GM18519 (cell line): ENCODE data around the gene HPSE.

ENCODE experiments used
- ATAC-seq: cut with Tn5 transposase; IDR thresholded peaks from one replicate; pipeline ENCODE4 v1.9.1; 2021; ENCODE audit warnings: mild to moderate bottlenecking, moderate library complexity; ENCODE audit not compliant: unreplicated experiment, low FRiP score

The HPSE gene

DNA sequence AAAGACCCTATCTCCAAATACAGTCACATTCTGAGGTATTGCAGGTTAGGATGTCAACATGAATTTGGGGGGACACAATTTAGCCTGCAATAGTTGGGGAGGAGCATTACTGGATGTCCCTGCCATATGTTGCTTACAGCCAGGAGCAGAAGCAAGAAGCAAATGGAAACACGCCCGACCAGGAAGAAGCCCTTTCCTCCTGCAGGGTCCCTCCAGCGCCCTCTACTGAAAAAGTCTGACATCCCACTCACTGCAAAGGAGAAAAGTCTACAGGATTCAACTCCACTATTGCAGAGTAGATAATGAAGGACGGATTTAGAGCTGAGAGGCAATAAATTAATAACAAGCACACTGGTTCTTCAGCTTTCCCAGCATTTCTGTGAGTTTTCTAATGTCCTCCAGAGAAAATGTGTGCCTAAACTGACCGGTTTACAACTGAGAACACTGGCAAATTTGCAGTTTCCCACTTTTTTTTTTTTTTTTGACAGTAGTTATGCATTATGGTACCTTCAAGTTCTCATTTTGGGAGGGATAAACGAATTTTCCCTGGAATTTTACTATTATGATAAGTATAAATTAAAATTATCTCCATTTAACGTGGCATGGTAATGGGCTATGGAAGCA is 81.8 kb downstream of the HPSE start:
- no peak for ATAC-seq

DNA sequence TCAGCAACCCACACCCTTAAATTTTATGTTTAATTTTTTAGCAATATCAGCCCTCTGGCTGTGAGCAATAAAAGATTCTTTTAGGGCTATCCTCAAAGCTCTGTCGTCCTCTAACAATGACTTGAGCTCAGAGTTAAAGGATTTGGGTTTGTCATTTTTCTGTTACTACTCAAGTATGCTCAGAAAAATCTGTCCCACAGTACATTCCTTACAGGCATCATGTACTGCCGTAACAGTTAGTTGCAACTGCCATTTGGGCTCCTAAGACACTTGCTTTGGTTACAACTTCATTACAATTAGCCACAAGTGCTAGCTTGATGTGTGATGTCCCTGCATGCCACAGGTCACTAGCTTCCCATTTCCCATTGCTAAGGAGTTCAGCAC is 83.2 kb downstream of the HPSE start:
- no peak for ATAC-seq

DNA sequence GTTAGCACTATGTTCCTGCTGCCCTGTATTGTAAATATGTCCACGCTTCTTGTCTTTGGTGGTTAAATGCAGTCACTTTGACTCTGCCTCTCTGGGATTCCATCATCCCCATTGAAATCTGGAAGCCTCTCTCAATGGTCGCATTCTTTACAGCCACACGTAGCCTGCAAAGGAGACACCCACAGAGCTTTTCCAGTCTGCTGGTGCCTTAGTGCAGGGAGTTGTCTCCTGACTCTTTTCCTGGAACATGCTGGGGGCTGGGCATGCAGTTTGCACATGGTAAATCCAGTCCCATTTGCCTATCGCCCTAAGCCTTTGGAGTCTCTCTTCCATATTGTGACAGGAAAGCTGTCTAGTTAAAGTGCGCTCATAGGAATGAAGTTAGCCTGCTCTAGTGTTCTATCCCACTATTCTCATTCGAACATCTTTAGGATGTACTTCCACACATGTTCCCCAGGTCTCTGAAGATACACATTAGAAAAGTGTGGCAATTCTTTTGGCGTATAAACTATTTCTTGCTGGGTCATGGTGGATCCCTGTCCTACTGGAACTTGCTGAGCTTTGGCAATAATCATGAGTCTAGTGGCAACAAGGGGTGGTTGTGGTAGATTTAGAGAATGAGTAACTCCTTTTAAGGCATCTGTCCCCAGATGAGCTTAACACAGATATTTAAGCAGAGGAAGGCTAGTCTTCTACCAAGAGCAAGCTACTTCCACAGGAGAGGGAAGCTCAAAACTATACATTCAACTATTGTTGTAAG is 83.8 kb downstream of the HPSE start:
- no peak for ATAC-seq

DNA sequence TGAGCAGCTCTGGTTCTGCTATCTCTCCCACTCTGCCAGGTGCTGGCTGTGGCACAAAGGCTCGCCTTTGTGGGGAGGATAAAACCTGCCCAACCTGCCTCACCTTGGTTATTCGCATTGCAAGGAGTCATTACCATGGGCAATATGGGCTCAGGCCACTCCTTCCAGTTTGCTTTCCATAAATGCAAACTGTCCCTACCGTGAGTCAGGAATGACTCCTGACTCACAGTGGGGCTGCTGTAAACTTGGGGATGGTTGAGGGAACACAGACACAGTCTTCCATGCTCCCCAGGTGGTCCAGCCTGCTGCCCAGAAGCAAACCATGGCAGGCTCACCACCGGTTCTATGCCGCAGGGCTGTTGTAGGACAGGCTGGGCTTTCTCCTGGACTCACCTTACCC is 86.2 kb downstream of the HPSE start:
- no peak for ATAC-seq

DNA sequence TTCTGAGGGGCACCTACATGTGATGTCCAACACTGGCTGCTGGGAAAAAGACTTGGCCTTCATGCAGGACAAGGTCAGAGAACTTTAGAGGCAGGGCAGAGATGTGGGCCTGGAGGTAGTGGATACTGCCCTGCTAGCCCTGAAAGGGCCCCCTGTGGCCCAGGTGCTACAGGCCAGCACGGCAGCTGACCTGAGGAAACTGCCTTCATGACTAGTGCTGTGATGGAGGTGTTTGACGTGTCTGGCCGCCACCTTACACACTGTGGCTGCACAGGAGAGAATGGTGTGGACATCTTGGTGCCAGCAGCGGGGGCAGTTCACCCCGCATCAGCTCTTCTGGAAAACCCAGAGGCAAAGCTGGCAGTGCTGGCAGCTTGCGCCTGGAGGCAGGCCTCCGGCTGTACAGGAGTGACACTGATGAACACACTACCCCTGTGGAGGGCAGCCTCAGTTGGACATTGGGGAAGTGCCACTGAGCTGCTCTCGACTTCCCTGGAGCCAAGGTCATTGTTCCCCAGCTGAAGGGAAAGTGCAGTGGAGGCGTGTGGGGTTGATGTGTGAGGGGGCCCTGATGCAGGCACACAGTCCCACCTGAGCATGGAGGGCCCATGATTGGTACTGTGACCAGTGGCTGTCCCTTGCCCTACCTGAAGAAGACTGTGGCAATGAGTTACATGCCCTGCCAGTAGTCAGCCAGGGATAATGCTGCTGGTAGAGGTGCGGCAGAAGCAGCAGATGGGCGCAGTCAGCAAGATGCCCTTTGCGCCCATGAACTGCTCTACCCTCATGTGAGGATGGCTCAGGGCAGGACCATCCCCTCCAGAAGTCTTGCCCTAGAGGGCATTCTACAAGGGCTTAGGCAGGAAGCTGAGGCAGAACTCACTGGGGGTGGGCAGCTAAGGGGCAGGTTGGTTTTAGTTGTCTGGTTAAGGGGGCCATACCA is 87.0 kb downstream of the HPSE start:
- no peak for ATAC-seq
